BLaER1 (cell line): ENCODE data around the gene PFDN5.

ENCODE experiments used
- H3K27ac ChIP-seq: shearing (Covaris generic); formaldehyde crosslinking; 2 replicates; pipeline ENCODE4 v1.8.1; 2022
- H3K27me3 ChIP-seq: shearing (Covaris generic); formaldehyde crosslinking; 2 replicates; pipeline ENCODE4 v1.8.1; 2022
- H3K36me3 ChIP-seq: shearing (Covaris generic); formaldehyde crosslinking; 2 replicates; pipeline ENCODE4 v1.8.1; 2022
- H3K4me1 ChIP-seq: shearing (Covaris generic); formaldehyde crosslinking; 2 replicates; pipeline ENCODE4 v1.8.1; 2022
- H3K4me2 ChIP-seq: shearing (Covaris generic); formaldehyde crosslinking; 2 replicates; pipeline ENCODE4 v1.8.1; 2022
- H3K4me3 ChIP-seq: shearing (Covaris generic); formaldehyde crosslinking; 2 replicates; pipeline ENCODE4 v1.8.1; 2022
- H3K9ac ChIP-seq: shearing (Covaris generic); formaldehyde crosslinking; 2 replicates; pipeline ENCODE4 v1.8.1; 2022
- H3K9me3 ChIP-seq: shearing (Covaris generic); formaldehyde crosslinking; 2 replicates; pipeline ENCODE4 v1.8.1; 2022
- H4K20me1 ChIP-seq: shearing (Covaris generic); formaldehyde crosslinking; 2 replicates; pipeline ENCODE4 v1.8.1; 2022
- Cebpa-rat ChIP-seq: shearing (Covaris generic); IDR thresholded peaks from 2 replicates; pipeline ENCODE4 v1.8.1; 2022

PFDN5 gene

DNA sequence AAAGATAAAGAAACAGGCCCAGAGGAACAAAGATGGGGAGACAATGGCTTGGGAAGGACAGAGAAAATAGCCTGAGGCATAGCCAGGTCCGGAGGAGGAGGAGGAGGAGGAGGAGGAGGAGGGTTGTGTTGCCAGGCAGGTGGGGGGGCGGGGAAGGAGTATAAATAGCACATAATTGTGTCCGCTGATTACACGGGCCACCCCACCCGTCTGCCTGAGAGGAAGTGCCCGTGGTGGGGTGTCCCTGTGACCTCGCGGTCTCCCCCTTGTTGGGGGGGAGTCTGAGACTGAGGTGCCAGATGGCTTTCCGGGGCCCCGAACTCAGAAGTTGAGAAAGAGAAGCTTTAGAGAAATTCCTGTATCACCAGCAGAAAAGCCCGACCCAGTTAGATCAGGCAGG, 42.7 kb downstream of the PFDN5 start:
- Histone ChIP-seq H3K9me3 (no peaks in the 10 kb centered on the region), H3K27me3 (peaks cover 40% of the 10 kb centered on the region), H3K27ac (no peak overlapping the region), H3K4me2 (peak overlapping the region; percentile 30), H3K9ac (no peak overlapping the region), H3K4me3 (no peak overlapping the region), H3K4me1 (peaks cover 47% of the 10 kb centered on the region), H3K36me3 (no peaks in the 10 kb centered on the region), H4K20me1 (no peaks in the 10 kb centered on the region)
- TF ChIP-seq Cebpa-rat: no peak

DNA sequence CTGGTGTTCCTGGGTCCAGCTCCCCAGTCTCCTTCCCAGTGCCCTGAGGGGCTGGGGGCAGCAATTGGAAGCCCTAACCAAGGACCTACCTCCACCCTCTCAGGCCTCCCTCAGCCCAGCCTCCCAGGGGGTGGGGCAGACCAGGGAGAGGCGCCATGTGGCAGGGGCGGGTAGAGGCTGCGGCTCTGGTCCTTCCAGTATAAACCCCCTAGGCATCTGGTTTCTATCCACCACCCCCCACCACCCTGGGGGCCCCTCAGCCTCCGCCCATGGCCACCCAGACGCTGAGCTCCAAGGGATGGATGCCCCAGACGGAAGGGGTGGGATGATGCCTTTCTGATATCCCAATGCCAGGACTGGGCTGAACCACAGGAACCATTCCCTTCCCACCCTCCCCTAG, 43.6 kb downstream of the PFDN5 start:
- Histone ChIP-seq H4K20me1 (no peaks in the 10 kb centered on the region), H3K4me2 (no peak overlapping the region), H3K9ac (no peak overlapping the region), H3K9me3 (no peaks in the 10 kb centered on the region), H3K27me3 (peaks cover 39% of the 10 kb centered on the region), H3K4me3 (no peak overlapping the region), H3K4me1 (peaks cover 45% of the 10 kb centered on the region), H3K36me3 (no peaks in the 10 kb centered on the region), H3K27ac (no peak overlapping the region)
- TF ChIP-seq Cebpa-rat: no peak

DNA sequence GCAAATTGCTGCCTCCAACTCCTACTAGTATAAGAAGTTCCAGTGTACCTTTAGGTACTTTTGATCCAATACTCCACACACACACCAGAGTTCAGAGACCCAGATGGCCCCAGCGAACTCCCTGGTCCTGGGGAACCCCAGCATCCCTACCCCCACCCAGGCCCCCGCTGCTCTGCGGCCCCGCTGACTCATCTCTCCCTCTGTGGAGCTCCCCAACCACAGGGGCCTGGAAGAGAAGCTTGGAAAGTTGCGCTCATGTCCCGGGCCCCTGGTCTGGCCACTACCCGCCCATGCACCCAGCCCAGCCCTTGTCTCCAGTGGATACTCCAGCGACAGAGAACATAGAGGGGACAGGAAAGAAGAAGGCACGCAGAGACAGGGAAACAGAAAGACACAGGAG, 45.1 kb downstream of the PFDN5 start:
- no peak overlapping the region for H3K4me3 ChIP-seq
- H3K27me3 ChIP-seq: peaks cover 33% of the 10 kb centered on the region
- H3K9me3 ChIP-seq: no peaks in the 10 kb centered on the region
- no peak overlapping the region for H3K9ac ChIP-seq
- no peaks in the 10 kb centered on the region for H3K36me3 ChIP-seq
- no peaks in the 10 kb centered on the region for H4K20me1 ChIP-seq
- peaks cover 46% of the 10 kb centered on the region for H3K4me1 ChIP-seq
- TF ChIP-seq Cebpa-rat: no peak
- H3K27ac ChIP-seq: no peak overlapping the region
- H3K4me2 ChIP-seq: no peak overlapping the region

DNA sequence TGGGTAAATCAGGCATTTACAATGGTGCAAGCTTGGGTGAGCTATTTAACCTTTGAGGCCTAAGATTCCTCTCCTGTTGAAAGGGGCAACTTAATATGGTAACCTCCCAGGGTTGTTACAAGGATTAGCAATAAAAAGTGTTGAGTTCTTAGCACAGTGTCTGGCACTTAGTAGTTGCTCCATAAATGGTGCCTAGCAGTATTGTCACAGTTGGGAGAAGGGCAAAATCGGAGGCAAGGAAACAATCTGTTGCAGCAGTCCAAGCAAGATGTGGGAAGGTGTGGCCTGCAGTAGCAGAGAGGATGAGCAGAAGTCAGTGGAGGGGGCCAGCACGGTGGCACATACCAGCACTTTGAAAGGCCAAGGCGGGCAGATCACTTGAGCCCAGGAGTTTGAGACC, 48.1 kb downstream of the PFDN5 start:
- TF ChIP-seq Cebpa-rat: no peak
- Histone ChIP-seq H4K20me1 (no peaks in the 10 kb centered on the region), H3K4me3 (no peak overlapping the region), H3K27me3 (peaks cover 3% of the 10 kb centered on the region), H3K9ac (no peak overlapping the region), H3K4me1 (peaks cover 34% of the 10 kb centered on the region), H3K27ac (no peak overlapping the region), H3K36me3 (no peaks in the 10 kb centered on the region), H3K4me2 (peak overlapping the region; percentile 97; the same call in 1 of the 2 replicates), H3K9me3 (no peaks in the 10 kb centered on the region)

DNA sequence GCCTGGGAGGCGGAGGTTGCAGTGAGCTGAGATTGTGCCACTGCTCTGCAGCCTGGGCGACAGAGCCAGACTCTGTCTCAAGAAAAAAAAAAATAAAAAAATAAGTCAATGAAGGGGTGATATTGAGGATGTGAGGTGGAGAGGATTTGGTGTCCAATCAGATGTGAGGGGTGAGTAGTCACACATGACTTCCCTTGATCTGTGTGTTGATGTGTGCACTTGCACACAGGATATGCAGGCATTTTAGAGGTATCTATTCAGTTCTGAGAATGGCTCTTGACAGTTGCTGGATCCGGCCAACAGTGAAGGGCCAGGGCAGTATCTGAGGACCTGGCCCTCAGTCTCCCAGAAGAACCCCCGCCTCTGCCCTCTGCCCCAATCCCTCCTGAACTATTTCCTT, 48.6 kb downstream of the PFDN5 start:
- Histone ChIP-seq H3K4me1 (peaks cover 34% of the 10 kb centered on the region), H3K4me3 (peak overlapping the region; percentile 77), H3K27ac (peak overlapping the region; percentile 62), H3K9ac (0 out of 2 replicates have a peak overlapping the region, but pooled peaks have one; percentile 38), H3K9me3 (no peaks in the 10 kb centered on the region), H3K4me2 (peak overlapping the region; percentile 97), H3K36me3 (no peaks in the 10 kb centered on the region), H4K20me1 (no peaks in the 10 kb centered on the region), H3K27me3 (no peaks in the 10 kb centered on the region)
- TF ChIP-seq Cebpa-rat: no peak

DNA sequence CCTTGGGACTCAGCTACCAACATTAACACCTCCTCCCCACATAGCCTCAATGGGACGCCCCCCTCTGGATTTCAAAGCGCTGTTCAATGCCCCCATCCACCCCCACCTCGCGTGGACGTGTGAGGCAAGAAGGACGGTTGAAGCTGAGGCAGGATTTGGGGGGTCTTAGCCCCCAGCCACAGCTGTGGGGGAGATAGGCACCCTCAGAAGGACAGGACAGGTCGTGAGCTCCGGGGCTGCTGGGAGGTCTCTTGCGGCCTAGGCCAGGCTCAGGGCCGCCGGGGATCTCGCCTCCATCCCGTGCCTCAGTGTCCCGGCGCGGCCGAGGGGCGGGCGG, 49.1 kb downstream of the PFDN5 start:
- H3K27ac ChIP-seq: peak overlapping the region; percentile 62
- H3K9ac ChIP-seq: peak overlapping the region; percentile 38; the same call in 1 of the 2 replicates
- no peaks in the 10 kb centered on the region for H3K27me3 ChIP-seq
- H3K4me2 ChIP-seq: peak overlapping the region; percentile 97
- H3K9me3 ChIP-seq: no peaks in the 10 kb centered on the region
- no peak for TF ChIP-seq Cebpa-rat
- no peaks in the 10 kb centered on the region for H3K36me3 ChIP-seq
- H4K20me1 ChIP-seq: no peaks in the 10 kb centered on the region
- peak overlapping the region; percentile 77 for H3K4me3 ChIP-seq
- peaks cover 34% of the 10 kb centered on the region for H3K4me1 ChIP-seq

DNA sequence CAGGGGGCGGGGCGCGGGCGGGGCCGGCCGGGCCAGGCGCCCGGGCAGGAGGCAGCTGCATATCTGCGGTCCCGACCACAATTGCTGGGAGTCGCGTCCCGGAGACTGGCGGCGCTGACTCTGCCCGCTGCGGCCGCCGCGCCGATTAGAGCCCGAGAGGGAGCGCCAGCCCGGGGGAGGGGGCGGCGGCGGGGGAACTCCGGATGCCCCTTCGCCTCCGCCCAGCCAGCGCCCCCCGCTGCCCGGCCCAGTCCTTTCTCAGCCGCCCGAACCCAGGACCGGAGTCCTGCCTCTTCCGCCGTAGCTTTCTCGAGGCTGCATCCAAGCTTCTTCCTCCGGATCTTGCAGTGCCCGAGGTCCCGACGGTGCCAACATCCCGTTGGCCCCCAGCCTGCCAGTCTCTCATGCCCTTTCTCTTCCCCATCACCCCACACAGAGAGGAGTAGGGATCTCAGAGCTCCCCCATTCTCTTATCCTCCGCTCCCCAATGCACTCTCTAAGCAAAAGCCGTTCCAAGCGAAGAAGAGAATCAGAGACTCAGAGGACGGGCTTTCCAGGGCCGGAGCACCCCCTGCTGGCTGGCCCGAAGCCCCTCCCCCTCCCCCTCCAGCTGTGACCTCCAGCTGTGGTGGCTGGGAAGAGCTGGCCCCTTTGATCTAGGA, 49.6 kb downstream of the PFDN5 start:
- peak overlapping the region; percentile 97 for H3K4me2 ChIP-seq
- H3K4me3 ChIP-seq: peak overlapping the region; percentile 77
- no peak for TF ChIP-seq Cebpa-rat
- no peaks in the 10 kb centered on the region for H3K36me3 ChIP-seq
- peak overlapping the region; percentile 78 for H3K27ac ChIP-seq
- no peaks in the 10 kb centered on the region for H3K27me3 ChIP-seq
- H3K9ac ChIP-seq: peak overlapping the region; percentile 76
- no peaks in the 10 kb centered on the region for H4K20me1 ChIP-seq
- no peaks in the 10 kb centered on the region for H3K9me3 ChIP-seq
- H3K4me1 ChIP-seq: peaks cover 34% of the 10 kb centered on the region

DNA sequence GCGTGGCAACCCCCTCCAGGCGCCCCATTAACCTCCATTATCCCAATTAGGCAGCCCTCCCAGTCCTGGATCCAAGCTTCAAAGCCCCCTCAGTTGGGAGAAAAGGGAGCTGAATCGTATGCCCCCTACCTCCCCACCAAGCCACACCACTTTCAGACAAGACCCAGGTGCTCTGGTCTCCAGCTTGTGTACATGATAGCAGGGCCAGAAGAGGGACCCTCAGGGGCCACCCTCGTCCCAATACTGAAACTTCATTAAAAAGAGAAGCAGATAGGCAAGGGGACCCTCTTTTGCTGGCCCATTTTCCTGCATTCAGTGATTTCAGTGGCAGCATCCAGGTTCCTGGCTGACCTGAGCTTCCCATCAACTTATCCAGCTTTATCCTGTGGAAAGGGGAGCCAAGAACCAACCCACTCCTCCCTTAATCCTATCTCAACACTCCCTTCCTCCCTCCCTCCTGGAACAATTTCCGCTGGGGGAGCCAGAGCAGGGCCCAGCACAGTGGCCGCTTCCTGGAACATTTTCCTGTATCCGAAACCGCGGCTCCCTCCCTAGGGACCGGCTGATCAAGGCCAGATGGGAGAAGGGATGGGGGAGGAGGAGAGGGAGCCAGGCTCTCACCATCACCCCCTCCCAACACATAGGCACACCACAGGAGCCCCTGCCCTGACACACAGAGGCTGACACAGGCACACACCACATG, 50.3 kb downstream of the PFDN5 start:
- H3K27me3 ChIP-seq: no peaks in the 10 kb centered on the region
- H3K9ac ChIP-seq: peak overlapping the region; percentile 76; the same call in 1 of the 2 replicates
- no peaks in the 10 kb centered on the region for H3K9me3 ChIP-seq
- H3K36me3 ChIP-seq: no peaks in the 10 kb centered on the region
- H3K27ac ChIP-seq: peak overlapping the region; percentile 78
- H3K4me2 ChIP-seq: peak overlapping the region; percentile 97
- peaks cover 34% of the 10 kb centered on the region for H3K4me1 ChIP-seq
- no peaks in the 10 kb centered on the region for H4K20me1 ChIP-seq
- no peak for TF ChIP-seq Cebpa-rat
- peak overlapping the region; percentile 77 for H3K4me3 ChIP-seq

DNA sequence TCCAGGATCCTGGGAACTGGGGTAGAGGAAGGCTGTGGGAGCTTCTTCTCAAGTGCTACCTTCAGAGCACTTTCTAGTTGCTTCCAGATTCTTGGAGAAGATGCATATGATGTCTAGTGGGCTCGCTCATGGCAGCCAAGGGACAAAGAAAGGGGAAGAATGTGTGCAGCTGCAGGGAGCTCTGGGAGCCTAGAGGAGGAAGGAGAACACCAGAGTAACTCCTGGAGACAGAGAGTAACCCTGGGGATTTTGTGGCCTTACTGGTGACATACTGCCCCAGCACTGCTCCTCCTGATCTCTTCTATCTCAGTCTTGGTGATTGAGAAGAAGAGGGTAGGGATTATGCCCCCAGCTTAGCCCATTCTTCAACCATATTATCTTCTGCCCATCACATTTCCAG, 51.1 kb downstream of the PFDN5 start:
- Histone ChIP-seq H4K20me1 (no peaks in the 10 kb centered on the region), H3K4me2 (peak overlapping the region; percentile 97), H3K4me1 (peaks cover 34% of the 10 kb centered on the region), H3K27ac (peak overlapping the region; percentile 78), H3K9me3 (no peaks in the 10 kb centered on the region), H3K9ac (0 out of 2 replicates have a peak overlapping the region, but pooled peaks have one; percentile 76), H3K36me3 (no peaks in the 10 kb centered on the region), H3K27me3 (no peaks in the 10 kb centered on the region), H3K4me3 (no peak overlapping the region)
- no peak for TF ChIP-seq Cebpa-rat

DNA sequence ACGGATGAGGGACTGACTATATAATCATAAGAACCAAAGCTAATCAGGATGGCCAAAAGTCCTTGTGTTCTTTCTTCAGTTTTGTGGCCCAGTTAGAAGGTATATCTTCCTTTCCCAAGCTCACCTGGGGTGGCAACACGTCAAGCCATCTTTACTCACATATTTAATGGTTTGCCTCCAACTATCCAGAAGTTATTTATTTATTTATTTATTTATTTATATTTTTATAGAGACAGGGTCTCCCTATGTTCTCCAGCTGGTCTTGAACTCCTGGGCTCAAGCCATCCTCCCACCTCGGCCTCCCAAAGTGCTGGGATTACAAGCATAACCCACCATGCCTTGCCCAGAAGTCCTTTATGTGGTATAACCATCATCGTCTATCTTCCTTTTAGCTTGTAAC, 52.6 kb downstream of the PFDN5 start:
- Histone ChIP-seq H3K4me1 (peaks cover 40% of the 10 kb centered on the region), H3K36me3 (no peaks in the 10 kb centered on the region), H3K4me2 (no peak overlapping the region), H3K4me3 (no peak overlapping the region), H3K27me3 (no peaks in the 10 kb centered on the region), H3K27ac (no peak overlapping the region), H3K9me3 (no peaks in the 10 kb centered on the region), H3K9ac (no peak overlapping the region), H4K20me1 (no peaks in the 10 kb centered on the region)
- no peak for TF ChIP-seq Cebpa-rat
